Activated CD4-positive, alpha-beta T cell treated with anti-CD3 and anti-CD28 coated beads, Interleukin-2, amount 50 U/mL, for 48 hours (primary cell): Measurements from ENCODE around the gene MYPOP.
"Not testable (repeated sequence)": the region's sequence is repeated elsewhere in the genome, so short reads cannot be mapped to it uniquely, and the experiment has no call there.

ENCODE experiments used
- DNase-seq, 2 experiments: peaks; one replicate each; pipeline ENCODE4 v3.0.0-alpha.2; 2020

The MYPOP gene

DNA sequence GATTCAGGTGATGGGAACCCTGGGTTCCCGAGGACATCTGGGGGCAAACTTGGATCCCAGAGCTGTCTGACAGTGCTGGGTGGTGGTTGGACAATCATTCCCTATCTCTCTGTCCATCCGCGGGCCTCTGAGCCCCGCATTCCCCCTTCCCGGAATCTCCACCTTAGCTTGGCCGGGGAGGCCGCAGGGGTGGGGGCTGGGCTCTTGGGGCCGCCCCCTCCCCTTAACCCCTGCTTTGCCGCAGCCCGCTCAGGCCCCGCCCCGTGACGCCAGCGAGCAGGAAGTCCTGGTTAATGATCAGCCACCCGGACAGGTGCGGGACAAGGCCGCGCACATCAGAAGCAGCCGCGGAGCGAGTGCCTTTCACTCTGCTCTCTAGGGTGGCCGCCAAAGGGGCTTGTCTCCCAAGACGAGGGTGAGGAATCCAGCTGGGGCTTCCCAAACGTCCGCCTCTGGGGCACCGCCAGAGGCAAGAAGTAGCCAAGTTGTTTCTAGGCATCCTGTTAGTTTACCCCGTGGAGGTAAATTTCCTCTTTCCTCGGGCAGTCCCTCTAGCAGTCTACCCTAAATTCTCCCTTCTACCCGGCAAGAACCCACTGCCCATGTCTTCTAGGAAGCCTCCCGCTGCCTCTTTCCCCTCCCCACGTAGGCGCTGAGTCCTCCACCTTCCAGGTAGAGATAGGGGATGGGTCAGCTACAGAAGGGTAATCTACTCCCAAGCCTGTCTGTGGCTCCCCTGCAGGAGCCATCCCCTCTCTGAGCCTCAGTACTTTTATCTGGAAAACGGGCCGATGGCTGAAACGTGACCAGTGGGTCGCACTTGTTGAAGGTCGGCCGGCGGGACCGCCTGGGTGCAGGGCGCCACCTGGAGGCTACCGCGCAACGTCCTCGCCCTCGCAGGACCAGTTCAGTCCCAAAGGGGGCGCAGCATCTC lies 19.5 kb downstream of the MYPOP start:
- DNase-seq, result peak; percentile 89 to 92

DNA sequence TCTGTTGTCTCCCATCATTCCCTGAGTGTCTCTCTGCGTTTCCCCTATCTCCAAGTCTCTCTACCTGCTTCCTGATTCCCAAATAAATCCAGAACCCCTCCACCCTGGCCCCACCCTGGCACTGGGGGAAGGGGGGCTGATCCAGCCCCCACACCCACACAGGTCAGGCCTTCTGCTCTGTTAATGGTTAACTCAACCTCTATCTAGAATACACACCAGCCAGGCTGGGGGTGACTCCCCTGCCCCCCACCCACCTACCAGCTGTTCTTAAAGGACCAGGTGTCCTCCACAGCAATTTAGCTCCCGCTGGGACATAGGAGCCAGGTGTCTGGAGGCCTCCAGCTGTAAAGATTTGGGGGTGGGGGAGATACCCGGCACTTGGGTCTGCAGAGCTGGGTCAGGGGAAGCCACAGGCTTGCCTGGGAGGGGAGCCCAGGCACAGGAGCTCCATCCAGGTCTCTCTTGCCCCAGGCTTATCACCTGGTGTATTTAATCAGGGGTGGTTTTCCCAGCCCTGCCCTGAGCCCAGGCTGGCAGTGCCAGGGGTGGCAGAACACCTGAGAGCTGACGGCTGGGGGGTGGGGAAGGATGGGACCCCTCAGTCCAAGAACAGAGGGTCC lies 20.4 kb downstream of the MYPOP start:
- no peak for DNase-seq

DNA sequence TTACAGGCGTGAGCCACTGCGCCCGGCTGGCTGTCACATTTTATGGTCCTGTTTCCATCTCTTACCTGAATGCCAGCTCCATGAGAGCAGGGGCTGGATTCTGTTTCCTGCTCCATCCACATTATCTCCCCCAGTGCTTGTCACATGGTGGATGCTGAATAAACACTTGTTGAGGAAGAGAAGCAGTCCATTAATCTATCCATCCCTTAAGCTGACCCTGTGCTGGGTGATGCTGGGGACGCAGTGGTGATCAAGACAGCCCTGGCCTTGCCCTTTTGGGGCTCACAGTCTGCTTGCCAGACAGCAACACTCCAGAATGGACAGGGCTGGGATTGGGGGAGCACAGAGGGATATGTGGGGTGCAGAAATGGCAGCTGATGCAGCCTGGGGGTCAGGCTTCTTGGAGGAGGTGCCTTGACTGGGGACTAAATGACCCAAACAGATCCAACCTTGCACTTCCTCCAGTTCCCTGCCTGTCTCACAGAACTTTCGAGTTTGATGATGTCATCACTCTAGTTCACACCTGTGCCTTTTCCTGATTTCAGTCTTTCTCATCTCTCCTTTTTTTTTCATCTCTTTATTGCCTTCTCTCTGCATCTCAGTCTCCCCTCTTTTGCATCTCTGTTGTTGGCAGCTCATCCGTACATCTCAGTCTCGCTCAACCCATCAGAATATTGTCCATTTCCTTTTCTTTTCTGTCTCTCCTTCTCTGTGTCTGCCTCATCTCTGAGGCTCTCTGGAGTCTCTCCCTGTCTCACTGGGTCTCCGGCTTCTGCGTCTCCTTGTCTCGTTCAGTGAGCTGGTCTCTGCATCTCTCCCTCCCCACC lies 21.1 kb downstream of the MYPOP start:
- no peak for DNase-seq

DNA sequence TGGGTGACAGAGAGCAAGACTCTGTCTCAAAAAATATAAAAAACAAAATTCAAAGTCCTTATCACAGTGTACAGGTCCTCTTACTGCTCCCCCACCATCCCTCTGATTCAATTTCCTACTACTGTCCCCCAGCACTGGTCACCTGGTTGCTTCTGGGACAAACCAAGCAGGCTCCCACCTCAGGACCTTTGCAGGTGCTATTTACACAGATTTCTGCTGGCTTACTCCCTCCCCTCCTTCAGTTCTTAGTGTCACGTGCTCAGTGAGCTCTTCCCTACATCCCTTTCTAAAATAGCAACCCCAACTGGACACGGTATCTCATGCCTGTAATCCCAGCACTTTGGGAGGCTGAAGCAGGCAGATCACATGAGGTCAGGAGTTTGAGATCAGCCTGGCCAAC lies 22.4 kb downstream of the MYPOP start:
- no peak for DNase-seq

DNA sequence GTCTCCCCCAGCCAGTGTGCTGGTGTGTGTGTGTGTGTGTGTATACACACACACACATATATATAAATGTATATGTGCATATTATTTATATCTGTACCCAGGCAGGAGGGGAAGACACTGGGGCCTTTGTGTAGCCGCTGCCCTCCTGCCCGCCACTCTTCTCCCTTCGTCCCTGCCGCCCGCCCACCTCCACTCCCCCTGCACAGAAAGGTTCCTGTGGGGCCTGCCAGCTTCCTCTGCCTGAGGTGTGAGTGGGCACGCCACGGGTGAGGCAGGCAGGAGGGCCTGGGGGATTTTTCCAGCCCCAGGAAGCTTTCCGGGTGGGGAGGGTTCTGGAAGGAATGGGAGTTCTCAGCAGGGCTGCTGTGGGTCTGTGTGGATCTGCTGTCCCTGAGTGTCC lies 23.4 kb downstream of the MYPOP start:
- no peak for DNase-seq

DNA sequence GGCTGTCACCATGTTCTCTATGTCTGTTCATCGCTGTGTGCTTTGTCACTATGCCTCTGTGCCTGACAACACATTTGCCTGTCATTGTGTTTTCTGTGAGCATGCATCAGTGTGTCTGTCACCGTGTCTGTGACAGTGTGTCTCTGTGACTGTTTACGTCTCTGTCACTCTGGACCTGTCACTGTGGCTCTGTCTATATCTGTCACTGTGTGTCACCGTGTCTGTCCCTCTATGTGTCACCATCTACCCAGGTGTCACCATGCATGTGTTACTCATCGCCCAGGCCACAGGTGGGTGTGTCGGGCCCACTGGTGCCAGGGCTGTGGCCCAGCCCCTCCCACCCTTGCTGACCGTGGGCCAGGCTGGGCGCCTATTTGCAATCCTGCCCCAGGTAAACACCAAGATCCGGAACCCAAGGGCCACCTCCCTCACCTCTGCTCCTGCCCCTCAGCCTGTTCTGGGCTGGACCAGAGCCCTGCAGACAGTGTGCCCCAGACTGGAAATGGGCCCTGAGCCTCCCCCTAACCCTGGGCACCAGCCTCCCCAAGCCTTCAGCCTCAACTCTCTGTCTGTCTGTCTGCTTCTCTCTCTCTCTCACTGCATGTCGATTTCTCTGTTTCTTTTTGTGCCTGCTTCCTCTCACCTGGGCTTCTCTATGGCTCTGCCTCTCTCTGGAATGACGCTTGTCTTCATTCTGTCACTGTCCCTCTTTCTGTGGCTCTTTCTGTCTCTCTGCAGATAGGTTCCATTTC lies 24.2 kb downstream of the MYPOP start:
- DNase-seq, result no peak

DNA sequence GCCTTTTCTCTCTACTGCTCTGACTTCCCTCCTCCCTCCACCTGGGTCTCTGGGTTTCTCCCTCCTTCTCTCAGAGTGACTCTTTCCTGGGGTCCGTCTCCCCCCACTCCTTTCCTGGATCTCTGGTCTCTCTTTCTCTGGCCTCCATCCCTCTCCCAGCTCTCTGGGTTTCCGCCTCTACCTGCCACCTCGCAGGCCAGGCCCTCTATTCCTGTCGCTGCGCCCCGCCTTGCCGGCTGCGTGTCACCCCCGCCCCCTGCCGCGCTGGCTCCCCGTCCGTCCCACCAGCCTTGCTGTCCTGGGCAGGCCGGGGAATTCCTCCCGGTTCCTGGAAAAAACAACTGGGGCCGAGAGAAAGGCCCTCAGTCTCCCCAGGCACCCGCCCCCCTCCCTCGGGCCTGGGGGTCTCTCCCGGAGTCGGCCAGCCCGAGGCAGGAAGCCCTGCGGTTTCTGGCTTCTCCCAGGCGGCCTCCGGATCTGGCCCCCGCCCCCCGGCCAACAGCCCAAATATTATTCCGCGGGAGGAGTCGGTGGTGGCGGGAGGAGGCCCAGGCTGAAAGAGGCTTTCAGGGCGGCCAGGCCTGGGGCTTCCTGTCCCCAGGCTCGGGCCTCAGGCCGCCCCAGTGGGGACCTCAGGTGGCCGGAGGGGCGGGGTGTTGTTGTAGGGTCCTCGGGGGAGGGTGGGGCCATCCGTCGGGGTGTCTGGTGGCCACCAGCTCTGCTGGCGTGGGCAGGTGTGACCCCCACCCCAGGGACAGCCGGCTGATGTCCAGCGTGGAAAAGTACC lies 25.8 kb downstream of the MYPOP start:
- peak; percentile 58 to 64 for DNase-seq

DNA sequence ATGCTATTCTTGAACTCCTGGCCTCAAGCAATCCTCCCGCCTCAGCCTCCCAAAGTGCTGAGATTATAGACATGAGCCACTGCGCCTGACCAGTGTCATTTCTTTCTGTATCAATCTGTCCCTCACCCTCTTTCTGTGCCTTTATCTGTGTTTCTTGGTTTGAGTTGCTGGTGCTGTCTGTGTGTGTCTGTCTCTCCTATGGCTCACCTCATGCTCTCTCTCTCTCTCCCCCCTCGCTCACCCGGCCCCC lies 26.3 kb downstream of the MYPOP start:
- no peak for DNase-seq

DNA sequence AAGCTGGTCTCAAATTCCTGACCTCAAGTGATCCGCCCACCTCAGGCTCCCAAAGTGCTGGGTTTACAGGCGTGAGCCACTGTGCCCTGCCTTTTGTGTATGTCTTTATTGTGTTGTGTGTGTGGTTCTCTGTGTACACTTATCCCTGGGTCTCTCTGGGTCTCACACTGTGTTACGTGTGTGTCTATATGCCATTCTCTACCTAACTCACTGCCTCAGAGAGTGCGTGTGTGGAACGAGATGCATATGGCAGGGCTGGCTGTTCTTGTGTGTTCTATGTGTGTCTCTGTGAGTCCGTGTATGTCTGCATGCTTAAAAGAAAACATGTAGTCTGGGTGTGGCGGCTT lies 27.8 kb downstream of the MYPOP start:
- no peak for DNase-seq

DNA sequence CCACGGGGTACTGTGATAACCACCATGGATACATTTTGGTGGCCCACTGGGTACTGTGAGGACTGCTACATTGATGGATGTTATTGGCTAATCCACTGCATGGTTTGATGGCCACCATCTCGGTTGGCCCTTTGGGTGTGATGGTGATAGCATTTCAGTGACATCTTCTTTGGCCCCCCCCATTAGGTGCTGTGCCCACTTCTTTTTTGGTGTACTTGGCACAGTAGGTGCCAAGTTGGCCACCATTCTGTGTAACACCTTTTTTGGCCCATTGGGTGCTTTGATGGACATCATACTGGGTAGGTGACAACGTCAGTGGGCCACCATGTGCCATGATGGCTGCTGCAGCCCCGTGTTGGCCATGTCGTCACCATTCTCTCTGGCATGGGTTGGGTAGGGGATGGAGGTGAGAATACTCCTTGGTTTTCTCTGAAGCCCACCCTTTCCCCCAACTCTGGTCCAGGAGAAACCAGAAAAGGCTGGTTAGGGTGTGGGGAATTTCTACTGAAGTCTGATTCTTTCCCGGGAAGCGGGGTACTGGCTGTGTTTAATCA lies 29.1 kb downstream of the MYPOP start:
- DNase-seq, result no peak

DNA sequence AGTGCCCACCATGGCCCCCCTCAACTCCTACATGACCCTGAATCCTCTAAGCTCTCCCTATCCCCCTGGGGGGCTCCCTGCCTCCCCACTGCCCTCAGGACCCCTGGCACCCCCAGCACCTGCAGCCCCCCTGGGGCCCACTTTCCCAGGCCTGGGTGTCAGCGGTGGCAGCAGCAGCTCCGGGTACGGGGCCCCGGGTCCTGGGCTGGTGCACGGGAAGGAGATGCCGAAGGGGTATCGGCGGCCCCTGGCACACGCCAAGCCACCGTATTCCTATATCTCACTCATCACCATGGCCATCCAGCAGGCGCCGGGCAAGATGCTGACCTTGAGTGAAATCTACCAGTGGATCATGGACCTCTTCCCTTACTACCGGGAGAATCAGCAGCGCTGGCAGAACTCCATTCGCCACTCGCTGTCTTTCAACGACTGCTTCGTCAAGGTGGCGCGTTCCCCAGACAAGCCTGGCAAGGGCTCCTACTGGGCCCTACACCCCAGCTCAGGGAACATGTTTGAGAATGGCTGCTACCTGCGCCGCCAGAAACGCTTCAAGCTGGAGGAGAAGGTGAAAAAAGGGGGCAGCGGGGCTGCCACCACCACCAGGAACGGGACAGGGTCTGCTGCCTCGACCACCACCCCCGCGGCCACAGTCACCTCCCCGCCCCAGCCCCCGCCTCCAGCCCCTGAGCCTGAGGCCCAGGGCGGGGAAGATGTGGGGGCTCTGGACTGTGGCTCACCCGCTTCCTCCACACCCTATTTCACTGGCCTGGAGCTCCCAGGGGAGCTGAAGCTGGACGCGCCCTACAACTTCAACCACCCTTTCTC lies 30.1 kb downstream of the MYPOP start:
- DNase-seq, result no peak

DNA sequence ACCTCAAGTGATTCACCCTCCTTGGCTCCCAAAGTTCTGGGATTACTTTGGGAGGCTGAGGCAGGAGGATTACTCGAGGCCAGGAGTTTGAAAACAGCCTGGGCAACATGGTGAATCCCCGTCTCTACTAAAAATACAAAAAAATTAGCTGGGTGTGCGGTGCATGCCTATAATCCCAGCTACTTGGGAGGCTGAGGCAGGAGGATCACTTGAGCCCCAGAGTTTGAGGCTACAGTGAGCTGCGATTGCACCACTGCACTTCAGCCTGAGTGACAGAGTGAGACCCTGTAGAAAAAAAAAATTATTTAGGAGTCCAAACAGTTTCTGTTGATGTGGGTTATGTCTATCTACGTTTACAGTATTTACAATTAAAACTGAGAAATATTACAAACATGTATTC lies 31.6 kb downstream of the MYPOP start:
- DNase-seq, result no peak

- not testable (repeated sequence) for DNase-seq
Measured at GRCh38 chr19:45867241-45867640, 35.2 kb downstream of the MYPOP start.

DNA sequence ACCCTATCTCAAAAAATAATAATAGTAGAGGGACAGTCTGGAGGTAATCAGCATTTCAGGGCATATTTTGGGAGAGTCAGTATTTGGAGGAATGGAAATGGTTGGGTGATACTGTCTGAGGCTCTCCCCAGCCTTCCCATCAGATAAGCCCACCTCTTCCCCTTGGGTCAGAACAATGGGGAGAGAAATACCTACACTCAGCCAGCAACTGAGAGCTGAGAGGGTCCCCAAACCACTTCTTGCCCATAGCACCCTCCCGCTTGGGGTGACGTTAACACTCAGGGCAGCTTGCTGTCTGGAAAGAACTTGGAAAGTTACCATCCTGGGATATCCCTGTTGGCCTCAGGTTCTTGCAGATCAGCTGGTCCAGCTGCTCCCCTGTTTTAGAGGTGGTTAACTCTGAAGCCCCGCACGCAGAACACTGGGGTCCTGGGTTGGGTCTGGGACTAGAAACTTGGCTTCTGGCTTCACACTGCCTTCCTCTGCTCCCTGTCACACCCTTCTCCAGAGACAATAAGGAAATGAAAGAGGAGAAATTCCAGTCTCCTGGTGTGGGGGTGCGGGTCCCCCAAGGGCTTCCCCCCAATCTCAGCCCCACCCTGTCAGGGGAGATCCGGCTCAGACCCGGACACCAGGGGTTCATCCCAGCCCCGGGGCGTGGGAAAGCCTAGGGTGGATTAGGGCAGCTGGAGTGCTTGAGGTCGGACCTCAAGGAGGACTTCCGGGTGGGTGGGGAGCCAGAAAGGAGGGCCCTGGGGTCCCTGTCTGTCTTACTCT lies 35.8 kb downstream of the MYPOP start:
- DNase-seq, result no peak

DNA sequence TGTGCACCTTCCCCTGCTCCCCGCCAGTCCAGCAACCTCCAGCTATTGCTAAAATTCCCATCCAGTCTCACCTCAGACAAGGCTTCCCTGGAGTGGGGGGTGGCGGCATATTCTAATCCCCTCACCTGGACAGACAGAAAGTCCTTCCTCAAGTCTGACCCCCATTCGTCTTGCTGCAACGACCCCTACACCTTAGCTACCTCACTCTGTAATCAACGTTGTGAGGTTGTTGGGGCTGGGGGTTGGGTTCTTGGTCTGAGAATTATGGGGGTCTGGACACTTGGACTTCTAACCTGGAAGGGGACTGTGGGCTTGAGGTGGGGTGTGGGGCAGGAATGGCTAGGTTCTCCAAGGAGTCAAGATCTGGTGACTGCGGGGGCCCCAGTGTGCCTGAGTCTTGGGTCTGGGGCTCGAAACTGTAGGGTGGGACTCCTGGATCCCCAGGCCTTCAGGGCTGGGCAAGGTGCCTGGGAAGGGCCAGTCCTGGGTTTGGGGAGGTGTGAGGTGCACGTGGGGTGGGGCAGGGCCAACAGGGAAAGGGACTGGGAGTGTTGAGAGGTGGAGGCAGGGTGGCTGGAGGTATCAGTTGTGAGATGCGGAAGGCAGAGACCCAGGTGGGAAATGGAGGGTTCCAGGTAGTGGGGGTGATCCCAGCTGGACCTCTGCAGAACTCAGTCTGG lies 37.0 kb downstream of the MYPOP start:
- no peak for DNase-seq

GRCh38 chr19:45864629-45865082 lies 37.8 kb downstream of the MYPOP start:
- no peak for DNase-seq

DNA sequence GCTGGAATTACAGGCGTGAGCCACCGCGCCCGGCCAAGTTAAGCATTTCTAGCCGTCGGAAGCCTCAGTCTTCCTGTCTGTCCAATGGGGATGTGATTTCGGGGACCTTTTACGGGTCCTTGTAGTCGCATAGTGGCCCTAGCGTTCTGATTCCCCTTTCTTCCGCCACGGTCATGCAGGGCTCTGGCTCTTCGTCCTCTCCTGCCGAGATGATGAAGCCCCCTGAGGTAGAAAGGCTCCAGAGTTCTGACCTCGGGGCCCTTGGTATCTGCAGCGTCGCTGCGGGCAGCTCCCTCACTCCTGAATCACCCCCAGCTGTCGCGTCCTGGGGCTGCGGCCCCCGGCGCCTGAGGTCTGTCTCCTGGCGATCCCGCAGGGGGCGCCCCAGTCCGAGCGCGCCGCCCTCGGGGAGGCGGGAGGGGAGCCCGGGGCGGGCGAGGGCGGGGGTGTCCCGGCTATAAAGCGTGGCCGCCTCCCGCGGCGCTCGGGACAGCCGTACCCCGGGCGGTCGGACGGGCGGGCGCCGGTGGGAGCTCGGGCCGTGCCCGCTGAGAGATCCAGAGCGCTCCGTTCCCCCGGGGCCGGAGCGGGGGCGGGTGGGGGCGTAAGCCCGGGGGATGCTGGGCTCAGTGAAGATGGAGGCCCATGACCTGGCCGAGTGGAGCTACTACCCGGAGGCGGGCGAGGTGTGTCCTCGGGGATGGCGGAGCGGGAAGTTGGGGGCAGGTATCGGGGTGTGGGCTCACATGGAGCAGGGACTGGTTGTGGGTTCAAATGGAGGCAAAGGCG lies 38.4 kb downstream of the MYPOP start, which contains the start of gene FOXA3:
FOXA3 (plus strand) TSS at position 487 of the 789 bp plus-strand sequence; CDS start at position 618, 131 bp downstream.
- peak; percentile 69 to 74 for DNase-seq

DNA sequence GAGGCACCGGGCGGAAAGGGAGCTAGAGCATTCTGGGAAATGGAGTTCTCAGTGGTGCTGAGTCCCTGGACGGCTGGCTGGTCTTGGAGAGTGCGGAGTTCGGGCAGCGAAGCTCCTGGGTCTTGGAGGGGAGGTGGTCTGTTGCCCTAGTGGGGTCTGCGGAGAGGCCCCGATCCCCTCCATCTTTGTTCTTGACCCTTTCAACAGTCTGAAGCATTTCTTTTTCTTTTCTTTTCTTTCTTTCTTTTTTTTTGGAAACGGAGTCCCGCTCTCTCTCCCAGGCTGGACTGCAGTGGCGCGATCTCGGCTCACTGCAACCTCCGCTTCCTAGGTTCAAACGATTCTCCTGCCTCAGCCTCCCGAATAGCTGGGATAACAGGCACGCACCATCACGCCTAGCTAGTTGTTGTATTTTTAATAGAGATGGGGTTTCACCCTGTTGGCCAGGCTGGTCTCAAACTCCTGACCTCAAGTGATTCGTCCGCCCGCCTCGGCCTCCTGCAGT lies 39.0 kb downstream of the MYPOP start:
- no peak for DNase-seq
